ENCODE measurements around the gene CHEK1.

DNA sequence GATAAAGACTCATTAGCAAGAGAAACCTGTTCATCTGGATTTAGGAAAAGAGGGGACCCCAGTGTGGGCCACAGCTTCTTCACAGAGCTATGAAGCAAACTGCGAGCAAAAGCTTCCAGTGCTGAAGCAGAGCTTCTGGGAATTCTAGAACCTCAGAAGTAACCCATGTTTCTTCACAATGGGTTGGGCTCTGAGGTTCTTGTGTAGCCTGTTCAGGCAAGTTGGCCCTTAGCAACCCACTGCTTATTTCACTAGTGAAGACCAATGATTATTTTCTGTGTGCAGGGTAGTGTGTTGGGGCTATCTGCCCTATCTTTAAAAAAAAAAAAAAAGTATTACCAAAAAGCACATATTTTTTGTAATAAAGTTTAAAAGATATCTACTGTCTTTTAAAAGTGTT, 55.8 kb downstream of the CHEK1 start, which contains the start of gene ACRV1:
- TF ChIP-seq, protein P1, sequence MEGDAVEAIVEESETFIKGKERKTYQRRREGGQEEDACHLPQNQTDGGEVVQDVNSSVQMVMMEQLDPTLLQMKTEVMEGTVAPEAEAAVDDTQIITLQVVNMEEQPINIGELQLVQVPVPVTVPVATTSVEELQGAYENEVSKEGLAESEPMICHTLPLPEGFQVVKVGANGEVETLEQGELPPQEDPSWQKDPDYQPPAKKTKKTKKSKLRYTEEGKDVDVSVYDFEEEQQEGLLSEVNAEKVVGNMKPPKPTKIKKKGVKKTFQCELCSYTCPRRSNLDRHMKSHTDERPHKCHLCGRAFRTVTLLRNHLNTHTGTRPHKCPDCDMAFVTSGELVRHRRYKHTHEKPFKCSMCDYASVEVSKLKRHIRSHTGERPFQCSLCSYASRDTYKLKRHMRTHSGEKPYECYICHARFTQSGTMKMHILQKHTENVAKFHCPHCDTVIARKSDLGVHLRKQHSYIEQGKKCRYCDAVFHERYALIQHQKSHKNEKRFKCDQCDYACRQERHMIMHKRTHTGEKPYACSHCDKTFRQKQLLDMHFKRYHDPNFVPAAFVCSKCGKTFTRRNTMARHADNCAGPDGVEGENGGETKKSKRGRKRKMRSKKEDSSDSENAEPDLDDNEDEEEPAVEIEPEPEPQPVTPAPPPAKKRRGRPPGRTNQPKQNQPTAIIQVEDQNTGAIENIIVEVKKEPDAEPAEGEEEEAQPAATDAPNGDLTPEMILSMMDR (IDR thresholded peaks at IDR 0.05 in 2 of 3, conservative IDR thresholded peaks at IDR 0.05 in 1 of 3; ENCODE audit: insufficient read depth in 2 of 3, low read depth in 1 of 3, low read length in 3 of 3): no peak
- TF ChIP-seq RUNX1 (IDR thresholded peaks at IDR 0.05; ENCODE audit: low read depth): no peak
- TF ChIP-seq GABPA (tag; conservative IDR thresholded peaks at IDR 0.05; ENCODE audit: low read depth): no peak
- no peak for TF ChIP-seq GABPB2 (CRISPR knock-in tag; conservative IDR thresholded peaks at IDR 0.05)
- no peak for TF ChIP-seq SIN3A (IDR thresholded peaks at IDR 0.05; ENCODE audit: borderline replicate concordance in 2 of 2, control insufficient read depth in 1 of 2, low read depth in 2 of 2, low read length in 2 of 2)
- no peak for TF ChIP-seq SMARCA4 (IDR thresholded peaks at IDR 0.05)
- TF ChIP-seq NR2C2 (CRISPR knock-in tag; IDR thresholded peaks at IDR 0.05): no peak
- TF ChIP-seq NR2C2 (tag; IDR thresholded peaks at IDR 0.05): no peak
- TF ChIP-seq EZH2 (IDR thresholded peaks at IDR 0.05; ENCODE audit: borderline replicate concordance, low read depth, low read length): no peak
- TF ChIP-seq MEF2A (IDR thresholded peaks at IDR 0.05; ENCODE audit: control insufficient read depth, low read depth, low read length): no peak
- no peak for TF ChIP-seq POLR2A (conservative IDR thresholded peaks at IDR 0.05)
- TF ChIP-seq, protein P2, sequence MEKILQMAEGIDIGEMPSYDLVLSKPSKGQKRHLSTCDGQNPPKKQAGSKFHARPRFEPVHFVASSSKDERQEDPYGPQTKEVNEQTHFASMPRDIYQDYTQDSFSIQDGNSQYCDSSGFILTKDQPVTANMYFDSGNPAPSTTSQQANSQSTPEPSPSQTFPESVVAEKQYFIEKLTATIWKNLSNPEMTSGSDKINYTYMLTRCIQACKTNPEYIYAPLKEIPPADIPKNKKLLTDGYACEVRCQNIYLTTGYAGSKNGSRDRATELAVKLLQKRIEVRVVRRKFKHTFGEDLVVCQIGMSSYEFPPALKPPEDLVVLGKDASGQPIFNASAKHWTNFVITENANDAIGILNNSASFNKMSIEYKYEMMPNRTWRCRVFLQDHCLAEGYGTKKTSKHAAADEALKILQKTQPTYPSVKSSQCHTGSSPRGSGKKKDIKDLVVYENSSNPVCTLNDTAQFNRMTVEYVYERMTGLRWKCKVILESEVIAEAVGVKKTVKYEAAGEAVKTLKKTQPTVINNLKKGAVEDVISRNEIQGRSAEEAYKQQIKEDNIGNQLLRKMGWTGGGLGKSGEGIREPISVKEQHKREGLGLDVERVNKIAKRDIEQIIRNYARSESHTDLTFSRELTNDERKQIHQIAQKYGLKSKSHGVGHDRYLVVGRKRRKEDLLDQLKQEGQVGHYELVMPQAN (IDR thresholded peaks at IDR 0.05; ENCODE audit: borderline replicate concordance): no peak
- no peak for TF ChIP-seq ELF1 (tag; IDR thresholded peaks at IDR 0.05)
- TF ChIP-seq ILF3 (IDR thresholded peaks at IDR 0.05; ENCODE audit: borderline replicate concordance): no peak
- no peak for TF ChIP-seq KLF6 (CRISPR knock-in tag; IDR thresholded peaks at IDR 0.05; ENCODE audit: borderline replicate concordance)
